Osteoblast (primary cell): ENCODE data around the gene CYP2W1. TPM values are rescaled to one million over a fixed set of nuclear protein-coding genes. Genes with fewer than 3 reads are reported as not detected.

Source experiments
- DNase-seq: peaks from one replicate; pipeline ENCODE4 v3.0.0; 2011; ENCODE audit warnings: low spot score, mixed read lengths; ENCODE audit not compliant: insufficient read length; ENCODE audit errors: missing footprints
- H2AFZ ChIP-seq: 2 replicates; pipeline ENCODE4 v1.6.0; 2011; ENCODE audit warnings: mild to moderate bottlenecking, low read length
- H3K27ac ChIP-seq: 2 replicates; pipeline ENCODE4 v1.5.1; 2011; ENCODE audit warnings: mild to moderate bottlenecking, low read depth, low read length, moderate library complexity
- H3K27me3 ChIP-seq: 2 replicates; pipeline ENCODE4 v1.6.0; 2012; ENCODE audit warnings: mild to moderate bottlenecking, control low read depth, inconsistent platforms, low read length, moderate library complexity; ENCODE audit not compliant: insufficient read depth
- H3K36me3 ChIP-seq: 2 replicates; pipeline ENCODE4 v1.5.1; 2011; ENCODE audit warnings: mild to moderate bottlenecking, low read length, control low read depth, moderate library complexity; ENCODE audit not compliant: insufficient read depth
- H3K4me1 ChIP-seq: 2 replicates; pipeline ENCODE4 v1.5.1; 2011; ENCODE audit warnings: mild to moderate bottlenecking, low read length, control low read depth, moderate library complexity; ENCODE audit not compliant: insufficient read depth
- H3K4me2 ChIP-seq: 2 replicates; pipeline ENCODE4 v1.6.0; 2011; ENCODE audit warnings: mild to moderate bottlenecking, low read length; ENCODE audit not compliant: insufficient read depth
- H3K4me3 ChIP-seq: fragments of 200-600 bp; sonication (generic); 3 replicates; pipeline ENCODE4 v1.5.1; 2012; ENCODE audit warnings: mild to moderate bottlenecking, low read length, inconsistent platforms; ENCODE audit not compliant: insufficient read depth
- H3K79me2 ChIP-seq: 2 replicates; pipeline ENCODE4 v1.6.0; 2012; ENCODE audit warnings: mild to moderate bottlenecking, low read length, control low read depth, inconsistent platforms; ENCODE audit not compliant: insufficient read depth
- H3K9me3 ChIP-seq: 2 replicates; pipeline ENCODE4 v1.5.1; 2011; ENCODE audit warnings: low read depth, low read length, control low read depth
- H4K20me1 ChIP-seq: 2 replicates; pipeline ENCODE4 v1.6.0; 2012; ENCODE audit warnings: mild to moderate bottlenecking, low read length, control low read depth; ENCODE audit not compliant: insufficient read depth
- CTCF ChIP-seq: IDR thresholded peaks from 2 replicates; pipeline ENCODE4 v1.5.1; 2011; ENCODE audit warnings: mild to moderate bottlenecking, low read depth, low read length, moderate library complexity; ENCODE audit errors: extremely low read depth
- total RNA-seq: library from RNA; depleted of rRNA; stranded (reverse); fragments of >200 nt; gene quantifications from 2 replicates; pipeline ENCODE4 v1.2.3, GENCODE V29; 2012

CYP2W1 gene
- total RNA-seq, 1 donor = not detected

- H3K79me2 ChIP-seq = no peaks in the 10 kb centered on the region
- H3K4me1 ChIP-seq = no peaks in the 10 kb centered on the region
- no peaks in the 10 kb centered on the region for H3K9me3 ChIP-seq
- no peak overlapping the region for H2AFZ ChIP-seq
- TF ChIP-seq CTCF = no peak
- no peak overlapping the region for H3K4me3 ChIP-seq
- DNase-seq = no peak
- no peak overlapping the region for H3K4me2 ChIP-seq
- H3K27me3 ChIP-seq = peaks cover 20% of the 10 kb centered on the region
- H4K20me1 ChIP-seq = no peaks in the 10 kb centered on the region
- no peaks in the 10 kb centered on the region for H3K36me3 ChIP-seq
- no peak overlapping the region for H3K27ac ChIP-seq
Measured at GRCh38 chr7:986766-987751, 4.1 kb downstream of the CYP2W1 start.

DNA sequence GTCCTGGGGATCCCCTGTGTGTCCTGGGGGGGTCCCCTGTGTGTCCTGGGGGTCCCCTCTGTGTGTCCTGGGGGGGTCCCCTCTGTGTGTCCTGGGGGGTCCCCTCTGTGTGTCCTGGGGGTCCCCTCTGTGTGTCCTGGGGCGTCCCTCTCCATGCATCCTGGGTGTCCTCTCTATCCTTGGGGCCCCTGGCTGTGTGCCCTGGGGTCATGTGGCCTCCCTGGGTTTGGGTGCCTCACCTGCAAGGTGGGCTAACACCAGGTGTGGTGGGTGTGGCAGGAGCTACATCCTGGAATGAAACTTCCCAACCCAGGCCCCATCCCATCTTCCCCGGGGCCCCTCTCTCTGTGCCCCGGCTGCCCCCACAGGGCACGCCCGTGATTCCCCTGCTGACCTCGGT is 4.9 kb downstream of the CYP2W1 start:
- Histone ChIP-seq H3K27ac (no peak overlapping the region), H3K79me2 (no peaks in the 10 kb centered on the region), H3K4me1 (no peaks in the 10 kb centered on the region), H4K20me1 (peaks cover 2% of the 10 kb centered on the region), H3K36me3 (no peaks in the 10 kb centered on the region), H3K4me3 (no peak overlapping the region), H3K4me2 (no peak overlapping the region), H3K27me3 (peaks cover 20% of the 10 kb centered on the region), H2AFZ (no peak overlapping the region), H3K9me3 (no peaks in the 10 kb centered on the region)
- TF ChIP-seq CTCF = no peak
- no peak for DNase-seq

- no peak for TF ChIP-seq CTCF
- Histone ChIP-seq H3K27ac (no peak overlapping the region), H4K20me1 (peaks cover 4% of the 10 kb centered on the region), H3K4me1 (no peaks in the 10 kb centered on the region), H3K4me2 (no peak overlapping the region), H3K4me3 (peak overlapping the region; percentile 35), H3K36me3 (no peaks in the 10 kb centered on the region), H3K79me2 (no peaks in the 10 kb centered on the region), H3K27me3 (peaks cover 16% of the 10 kb centered on the region), H3K9me3 (no peaks in the 10 kb centered on the region), H2AFZ (no peak overlapping the region)
- DNase-seq = no peak
Measured at GRCh38 chr7:988426-988911, 5.5 kb downstream of the CYP2W1 start.

GRCh38 chr7:988963-989529 is 6.1 kb downstream of the CYP2W1 start:
- Histone ChIP-seq H3K9me3 (no peaks in the 10 kb centered on the region), H3K27me3 (peaks cover 13% of the 10 kb centered on the region), H3K79me2 (no peaks in the 10 kb centered on the region), H4K20me1 (peaks cover 8% of the 10 kb centered on the region), H3K4me3 (no peak overlapping the region), H3K4me2 (no peak overlapping the region), H3K27ac (no peak overlapping the region), H3K4me1 (no peaks in the 10 kb centered on the region), H3K36me3 (no peaks in the 10 kb centered on the region), H2AFZ (no peak overlapping the region)
- no peak for DNase-seq
- no peak for TF ChIP-seq CTCF
